PC-9 (cell line): Measurements from ENCODE around the gene GRB7.

Experiments used
- EZH2 ChIP-seq: fragments of 200-600 bp; sonication (generic); IDR thresholded peaks from 2 replicates; pipeline ENCODE4 v1.8.0; 2017; ENCODE audit warnings: antibody characterized with exemption, low read depth
- TF ChIP-seq, protein P1 (sequence below): fragments of 200-600 bp; sonication (generic); conservative IDR thresholded peaks from 2 replicates; pipeline ENCODE4 v1.6.1; 2017; ENCODE audit warnings: mixed run types, antibody characterized with exemption, mild to moderate bottlenecking, moderate library complexity

DNA sequence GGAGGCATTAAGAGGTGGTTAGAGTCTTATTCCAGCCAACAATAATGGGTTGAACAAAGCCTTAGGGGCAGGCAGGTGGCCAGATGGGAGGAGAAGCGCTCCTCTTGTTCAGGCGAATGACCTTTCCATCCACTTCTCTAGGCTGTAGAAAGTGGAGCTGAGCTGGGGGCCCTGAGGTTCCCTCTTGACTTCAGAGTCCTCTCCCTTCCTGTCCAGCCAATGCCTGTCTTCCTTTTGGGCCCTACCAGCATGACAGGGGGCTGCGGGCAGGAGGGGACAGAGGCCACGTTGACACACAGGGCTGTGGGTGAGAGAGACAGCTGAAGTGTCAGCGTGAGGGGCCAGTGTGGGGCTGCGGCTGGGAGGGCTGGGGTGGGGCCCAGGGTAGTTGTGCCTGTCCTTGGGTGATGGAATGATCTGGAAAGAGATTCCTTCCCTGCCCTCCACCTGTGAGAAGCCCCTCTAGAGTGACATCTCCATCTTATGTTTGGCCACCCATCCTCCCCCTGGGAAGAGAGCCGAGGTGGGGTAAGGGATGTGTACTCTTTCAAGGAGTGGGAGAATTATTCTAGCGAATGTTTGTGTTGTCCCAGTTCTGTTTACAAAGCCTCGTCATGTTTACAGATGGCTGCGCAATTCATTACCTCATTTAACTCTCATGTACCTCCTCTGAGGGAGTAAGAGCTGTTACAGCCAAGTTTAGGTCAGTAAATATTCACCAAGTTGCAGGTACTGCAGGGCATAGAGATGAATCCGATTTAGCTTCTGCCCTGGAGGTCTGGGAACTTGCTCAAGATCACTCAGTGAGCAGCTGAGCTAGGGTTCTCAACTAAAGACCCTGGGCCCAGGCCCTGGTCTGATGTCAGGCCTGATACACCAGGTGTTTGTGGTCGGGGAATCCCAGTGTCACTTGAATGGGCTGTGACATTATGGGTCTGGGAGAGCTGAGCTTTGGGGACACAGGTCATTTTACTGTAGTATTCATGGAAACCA, 34.5 kb upstream of the GRB7 start:
- TF ChIP-seq, protein P1, sequence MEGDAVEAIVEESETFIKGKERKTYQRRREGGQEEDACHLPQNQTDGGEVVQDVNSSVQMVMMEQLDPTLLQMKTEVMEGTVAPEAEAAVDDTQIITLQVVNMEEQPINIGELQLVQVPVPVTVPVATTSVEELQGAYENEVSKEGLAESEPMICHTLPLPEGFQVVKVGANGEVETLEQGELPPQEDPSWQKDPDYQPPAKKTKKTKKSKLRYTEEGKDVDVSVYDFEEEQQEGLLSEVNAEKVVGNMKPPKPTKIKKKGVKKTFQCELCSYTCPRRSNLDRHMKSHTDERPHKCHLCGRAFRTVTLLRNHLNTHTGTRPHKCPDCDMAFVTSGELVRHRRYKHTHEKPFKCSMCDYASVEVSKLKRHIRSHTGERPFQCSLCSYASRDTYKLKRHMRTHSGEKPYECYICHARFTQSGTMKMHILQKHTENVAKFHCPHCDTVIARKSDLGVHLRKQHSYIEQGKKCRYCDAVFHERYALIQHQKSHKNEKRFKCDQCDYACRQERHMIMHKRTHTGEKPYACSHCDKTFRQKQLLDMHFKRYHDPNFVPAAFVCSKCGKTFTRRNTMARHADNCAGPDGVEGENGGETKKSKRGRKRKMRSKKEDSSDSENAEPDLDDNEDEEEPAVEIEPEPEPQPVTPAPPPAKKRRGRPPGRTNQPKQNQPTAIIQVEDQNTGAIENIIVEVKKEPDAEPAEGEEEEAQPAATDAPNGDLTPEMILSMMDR, result no peak
- no peak for TF ChIP-seq EZH2
